NT2/D1 (cell line): Measurements from ENCODE around the gene SEMA7A.

Source experiments
- SUZ12 ChIP-seq: IDR thresholded peaks from 2 replicates; pipeline ENCODE4 v1.6.1; 2011; ENCODE audit not compliant: insufficient read length, insufficient read depth; ENCODE audit errors: extremely low read depth
- YY1 ChIP-seq: IDR thresholded peaks from 2 replicates; pipeline ENCODE4 v1.6.1; 2011; ENCODE audit not compliant: insufficient read length, insufficient read depth
- ZNF274 ChIP-seq: IDR thresholded peaks from 2 replicates; pipeline ENCODE4 v1.6.1; 2011; ENCODE audit warnings: mild to moderate bottlenecking, low read depth, low read length

- TF ChIP-seq ZNF274: no peak
- no peak for TF ChIP-seq YY1
- TF ChIP-seq SUZ12: no peak
Measured at GRCh38 chr15:74460871-74461846, 27.4 kb upstream of the SEMA7A start, which contains the start of gene UBL7.
